ENCODE measurements around the gene JAZF1. TPM values are rescaled to one million over a fixed set of nuclear protein-coding genes. Genes with fewer than 3 reads are reported as not detected.
"Not testable (repeated sequence)": the region's sequence is repeated elsewhere in the genome, so short reads cannot be mapped to it uniquely, and the experiment has no call there.

Gene JAZF1
- total RNA-seq, 1 donor from 2014 or later: 23.2 TPM

DNA sequence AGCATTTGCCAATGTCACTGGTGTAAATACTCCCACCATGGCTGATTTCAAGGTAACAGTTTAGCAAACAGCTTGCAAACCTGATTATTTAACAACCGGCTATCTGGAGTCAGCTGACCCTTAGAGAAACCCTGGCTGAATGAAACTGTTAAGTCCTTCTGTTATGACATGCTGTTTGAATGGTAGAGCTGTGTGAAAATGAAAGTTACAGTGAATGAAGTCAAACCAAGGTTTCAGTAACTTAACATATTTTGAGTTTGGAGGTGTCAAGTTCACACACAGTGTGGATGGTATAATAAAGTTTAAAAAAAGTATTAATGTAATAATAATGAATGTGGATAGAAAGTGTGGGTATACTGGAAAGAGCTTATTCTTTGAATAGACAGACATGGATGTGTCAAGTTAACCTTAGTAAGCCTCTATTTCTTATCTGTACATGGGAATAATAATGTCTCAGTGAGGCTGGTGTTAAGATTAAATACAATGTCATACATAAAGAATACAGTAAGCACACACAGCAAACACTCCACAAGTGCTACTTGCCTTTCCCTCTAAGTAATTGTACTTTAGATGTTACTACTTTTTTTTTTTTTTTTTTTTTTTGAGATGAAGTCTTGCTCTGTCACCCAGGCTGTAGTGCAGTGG is 290.3 kb downstream of the JAZF1 start:
- DNase-seq (no peak), ATAC-seq (no peak)
- intact Hi-C loops (cut with micrococcal nuclease): no loop called here

DNA sequence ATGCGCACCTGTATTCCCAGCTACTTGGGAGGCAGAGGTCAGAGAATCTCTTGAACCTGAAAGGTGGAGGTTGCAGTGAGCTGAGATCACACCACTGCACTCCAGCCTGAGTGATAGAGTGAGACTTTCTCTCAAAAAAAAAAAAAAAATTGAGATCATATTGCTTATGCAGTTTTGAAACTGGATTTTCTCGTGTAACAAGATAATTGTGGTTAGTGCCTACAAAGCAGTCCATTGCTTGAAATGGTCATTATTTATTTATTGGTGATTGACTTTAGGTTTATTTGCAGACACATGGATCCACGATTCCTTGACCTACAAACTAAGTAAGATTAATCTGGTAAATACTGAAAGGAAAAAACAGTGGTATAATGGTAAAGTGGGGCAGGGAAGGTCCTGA is 290.8 kb downstream of the JAZF1 start:
- ATAC-seq (no peak), DNase-seq (no peak)

DNA sequence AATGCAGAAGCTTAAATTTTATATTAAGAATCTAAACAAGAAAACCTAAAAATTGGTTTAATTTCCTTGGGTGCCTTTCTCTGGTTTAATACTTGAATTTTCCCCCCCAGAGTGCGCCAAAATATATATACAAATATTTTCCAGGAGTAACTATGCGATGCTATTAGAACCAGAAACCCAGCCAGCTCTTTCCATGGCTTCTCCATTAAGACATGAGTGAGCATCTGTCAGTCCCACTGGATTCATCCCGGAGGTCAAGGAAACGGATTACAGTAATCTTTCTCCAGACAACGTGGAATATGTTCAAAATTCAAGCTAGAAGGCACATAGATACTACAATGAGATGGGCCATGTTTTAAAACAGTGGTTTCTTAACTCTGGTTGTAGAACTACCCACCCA is 291.9 kb downstream of the JAZF1 start:
- DNase-seq (no peak), ATAC-seq (no peak)
- intact Hi-C loops (cut with micrococcal nuclease): no loop called here

More for the DNA sequence above, 290.8 kb downstream of the JAZF1 start:
- intact Hi-C loops (cut with micrococcal nuclease): no loop called here

DNA sequence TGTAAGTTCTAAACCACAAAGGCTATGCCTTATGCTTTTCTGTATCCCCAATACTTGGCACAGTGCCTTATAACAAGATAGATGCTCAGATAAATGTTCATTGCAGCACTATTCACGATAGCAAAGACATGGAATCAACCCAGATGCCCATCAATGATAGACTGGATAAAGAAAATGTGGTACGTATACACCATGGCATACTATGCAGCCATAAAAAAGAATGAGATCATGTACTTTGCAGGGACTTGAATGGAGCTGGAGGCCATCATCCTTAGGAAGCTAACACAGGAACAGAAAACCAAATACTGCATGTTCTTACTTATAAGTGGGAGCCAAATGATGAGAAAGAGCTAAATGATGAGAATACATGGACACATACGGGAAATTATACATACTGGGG is 293.9 kb downstream of the JAZF1 start:
- DNase-seq; intact Hi-C loops (cut with micrococcal nuclease); ATAC-seq: not testable (repeated sequence)

DNA sequence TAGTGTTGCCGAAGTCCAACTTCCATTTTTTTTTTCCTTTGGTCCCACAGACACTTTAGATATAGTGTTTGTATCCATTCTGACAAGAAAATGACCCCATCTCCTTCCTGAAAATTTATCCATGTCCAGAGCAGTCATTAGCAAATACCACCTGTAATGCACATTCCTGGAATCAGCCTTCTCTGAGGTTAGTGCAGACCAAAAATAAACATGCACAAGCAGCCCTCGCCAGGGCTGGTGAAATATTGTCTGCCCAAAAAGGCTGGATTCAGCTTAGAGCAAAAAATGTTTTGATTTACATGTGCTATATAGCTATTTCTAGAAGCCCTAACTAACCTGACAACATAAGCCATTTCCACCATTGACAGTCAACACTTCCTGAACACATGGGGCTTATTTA is 294.9 kb downstream of the JAZF1 start:
- DNase-seq (no peak), ATAC-seq (no peak)
- intact Hi-C loops (cut with micrococcal nuclease): no loop called here

DNA sequence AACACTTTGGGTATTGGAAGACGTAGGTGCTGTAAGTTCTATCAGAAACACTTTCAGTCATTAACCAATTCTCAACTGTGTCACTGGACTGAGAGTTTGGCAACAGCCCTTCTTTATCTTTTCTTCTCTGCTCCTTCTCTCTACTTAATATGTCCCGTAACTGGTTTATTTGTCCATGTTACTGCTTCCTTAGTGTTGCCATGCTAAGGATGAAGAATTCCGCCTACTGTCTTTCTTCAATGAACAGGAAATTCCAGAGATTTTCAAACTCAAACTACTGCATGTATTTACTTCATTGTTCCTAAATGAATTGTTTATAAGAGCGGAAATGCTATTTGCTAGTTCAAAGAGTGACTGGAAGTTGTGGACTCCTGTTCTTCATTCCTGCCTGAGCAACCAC is 296.9 kb downstream of the JAZF1 start:
- DNase-seq: no peak
- intact Hi-C loops (cut with micrococcal nuclease): no loop called here
- ATAC-seq: no peak

DNA sequence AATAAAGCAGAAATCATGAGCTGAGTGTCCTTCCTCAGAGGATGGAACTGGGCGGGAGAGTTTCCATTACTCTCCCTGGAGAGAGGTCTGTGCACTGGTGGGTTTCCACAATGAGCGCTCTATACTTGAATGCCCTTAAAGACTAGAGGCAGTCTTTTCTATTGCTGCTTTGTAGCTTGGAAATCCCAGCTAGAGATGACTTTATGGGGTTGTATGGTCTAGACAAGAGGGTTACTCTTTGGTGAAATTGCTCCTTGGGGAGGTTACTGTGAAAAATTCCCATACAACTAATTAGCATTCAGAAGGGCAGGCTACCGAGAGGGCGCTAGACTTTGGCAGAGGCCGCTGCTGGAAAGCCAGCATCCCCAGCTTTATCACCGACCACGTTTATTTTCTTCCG is 303.8 kb downstream of the JAZF1 start:
- ATAC-seq: no peak
- no peak for DNase-seq
- intact Hi-C loops (cut with micrococcal nuclease): no loop called here

DNA sequence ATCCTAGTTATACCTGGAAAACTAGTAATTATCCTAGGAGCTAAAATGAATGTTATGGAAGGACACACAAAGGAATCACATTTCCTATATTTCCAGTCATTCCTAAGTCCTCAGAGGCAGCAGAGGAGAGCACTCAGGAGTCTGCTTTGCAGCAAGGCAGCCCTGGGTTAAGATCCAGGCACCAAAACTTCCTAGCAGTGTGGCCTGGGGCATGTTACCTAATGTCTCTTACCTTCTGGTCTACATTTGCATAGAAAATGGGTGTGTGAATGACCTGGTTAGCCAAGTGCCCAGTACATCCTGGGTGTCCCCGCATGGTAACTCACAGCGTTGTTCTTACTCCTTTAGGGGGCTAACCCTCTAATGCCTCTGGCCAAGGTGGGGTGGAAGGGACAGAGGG is 304.8 kb downstream of the JAZF1 start:
- no peak for ATAC-seq
- DNase-seq: no peak
- intact Hi-C loops (cut with micrococcal nuclease): no loop called here

DNA sequence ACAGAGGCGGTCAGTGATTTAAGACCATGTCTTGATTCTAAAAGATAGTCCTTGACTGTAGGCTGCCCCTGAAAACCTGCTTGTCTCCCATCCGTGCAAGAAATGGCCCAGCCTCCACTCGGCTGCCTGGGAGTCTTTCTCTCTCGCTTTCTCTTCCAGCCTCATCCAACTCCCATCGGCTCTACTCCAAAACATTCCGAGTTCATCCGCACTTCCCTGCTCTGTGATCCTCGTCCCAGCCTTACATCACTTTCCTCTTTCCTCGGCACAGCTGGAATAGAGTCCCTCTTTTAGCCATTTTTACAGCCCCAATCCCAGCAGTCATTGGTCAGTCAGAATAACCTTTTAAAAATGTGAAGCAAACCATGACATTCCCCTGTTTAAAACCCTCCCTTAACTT is 305.5 kb downstream of the JAZF1 start:
- DNase-seq (no peak), ATAC-seq (no peak)
- intact Hi-C loops (cut with micrococcal nuclease): no loop called here

DNA sequence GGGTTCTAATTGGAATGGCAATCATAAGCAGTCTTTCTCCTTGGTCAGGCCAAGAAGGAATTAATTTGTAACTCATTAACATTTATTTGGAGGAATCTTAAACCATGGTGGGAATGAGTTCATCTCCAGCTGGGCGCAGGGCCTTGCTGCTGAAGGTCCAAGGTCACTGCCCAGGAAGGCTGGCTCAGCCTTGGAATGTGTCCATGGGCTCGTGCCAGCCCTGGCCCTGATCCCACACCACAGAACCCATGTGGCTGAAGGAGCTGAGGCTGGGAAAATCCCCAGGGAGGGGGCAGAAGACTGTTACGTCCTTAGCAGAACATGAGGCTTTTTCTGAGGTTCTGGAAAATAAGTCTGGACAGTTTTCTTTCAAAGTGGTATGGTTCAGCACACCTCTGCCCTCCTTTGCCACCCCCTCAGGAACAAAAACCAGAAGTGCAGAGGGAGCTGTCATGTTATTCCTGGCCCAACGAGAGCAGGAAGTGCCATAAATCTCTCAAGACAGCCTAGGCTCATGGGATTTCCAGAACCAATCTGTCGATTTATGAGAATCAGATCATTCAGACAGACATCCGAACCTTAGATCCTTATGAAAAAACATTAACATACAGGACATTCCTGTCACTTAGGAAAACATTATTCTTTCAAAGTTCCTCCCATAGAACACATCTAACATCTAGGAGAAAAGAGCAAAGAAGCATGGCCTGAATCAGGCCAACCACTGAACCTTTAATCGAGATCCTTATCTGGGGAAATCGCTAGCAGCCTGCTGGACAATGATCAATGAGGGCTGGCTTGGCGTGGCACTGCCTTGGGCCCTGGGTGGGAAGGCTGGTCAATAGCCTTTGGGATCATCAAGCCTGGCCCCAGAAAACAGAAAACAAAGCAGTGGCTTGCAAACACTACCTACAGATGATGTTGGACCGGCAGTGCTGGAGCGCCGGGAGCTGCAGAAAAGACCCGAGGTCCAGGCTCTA is 306.3 kb downstream of the JAZF1 start:
- peak; percentile 75 for DNase-seq
- intact Hi-C loops (cut with micrococcal nuclease): no loop called here
- ATAC-seq: peak; percentile 92

DNA sequence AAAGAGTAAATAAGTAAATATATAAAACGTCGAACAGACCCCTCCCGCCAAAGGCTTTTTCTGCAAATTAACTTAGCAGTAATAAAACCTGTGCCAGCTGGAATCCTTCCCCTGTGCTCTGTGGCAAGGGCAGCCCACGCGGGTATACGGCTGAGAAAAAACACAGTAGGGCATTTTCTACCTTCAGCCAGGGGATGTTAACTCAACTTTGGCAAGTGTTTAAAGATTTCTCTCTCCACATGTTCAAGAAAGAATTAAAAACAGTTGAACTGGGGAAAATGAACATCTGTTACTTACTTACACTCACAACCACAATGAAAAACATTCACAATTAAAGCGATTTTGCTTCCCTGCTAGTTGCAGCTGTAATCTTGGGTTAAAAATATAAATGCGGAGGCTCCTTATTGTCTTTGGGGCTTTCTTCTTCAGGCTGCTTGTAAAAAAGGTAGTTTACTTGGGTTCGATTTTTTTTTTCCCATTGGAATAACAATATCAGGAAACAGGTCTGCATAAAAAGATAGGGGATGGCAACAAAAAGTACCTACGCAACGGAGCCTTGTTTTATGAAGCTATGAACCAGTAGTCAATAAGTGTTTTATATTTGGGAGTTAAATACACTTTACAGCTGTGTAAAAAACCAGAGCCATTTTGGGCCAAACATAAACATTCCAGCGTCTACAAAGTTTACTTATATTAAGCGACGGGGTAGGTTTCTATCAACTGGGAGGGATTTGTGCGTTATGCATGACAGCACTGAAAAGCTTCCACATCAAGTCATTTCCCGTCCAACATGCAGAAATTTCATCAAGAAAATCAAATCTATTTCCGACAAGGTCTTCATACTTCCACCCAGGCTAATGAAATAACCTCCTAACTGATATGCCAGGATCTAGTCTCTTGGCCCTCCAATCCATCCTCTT is 308.0 kb downstream of the JAZF1 start:
- intact Hi-C loops (cut with micrococcal nuclease): no loop called here
- ATAC-seq: no peak

DNA sequence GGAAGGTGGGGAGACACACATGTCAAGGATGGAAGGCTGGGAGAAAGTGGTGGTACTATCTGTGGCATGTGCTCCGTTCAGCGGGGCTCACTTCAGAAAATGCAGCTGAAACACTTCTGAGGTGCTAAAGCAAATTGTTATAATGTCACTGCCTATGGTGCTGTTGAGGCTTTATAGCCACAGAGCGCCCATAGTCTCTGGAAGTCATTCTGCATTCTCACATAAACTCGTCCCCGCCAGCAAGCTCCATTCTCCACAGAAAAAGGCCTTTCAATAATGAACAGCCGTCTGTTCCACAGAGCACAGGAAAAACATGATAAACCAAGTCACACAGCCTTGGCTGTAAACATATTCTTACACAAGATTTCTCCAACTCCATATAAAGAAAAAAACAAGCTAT is 308.7 kb downstream of the JAZF1 start:
- intact Hi-C loops (cut with micrococcal nuclease): no loop called here
- DNase-seq (no peak), ATAC-seq (no peak)

More for the DNA sequence above, 308.0 kb downstream of the JAZF1 start:
- DNase-seq: no peak

DNA sequence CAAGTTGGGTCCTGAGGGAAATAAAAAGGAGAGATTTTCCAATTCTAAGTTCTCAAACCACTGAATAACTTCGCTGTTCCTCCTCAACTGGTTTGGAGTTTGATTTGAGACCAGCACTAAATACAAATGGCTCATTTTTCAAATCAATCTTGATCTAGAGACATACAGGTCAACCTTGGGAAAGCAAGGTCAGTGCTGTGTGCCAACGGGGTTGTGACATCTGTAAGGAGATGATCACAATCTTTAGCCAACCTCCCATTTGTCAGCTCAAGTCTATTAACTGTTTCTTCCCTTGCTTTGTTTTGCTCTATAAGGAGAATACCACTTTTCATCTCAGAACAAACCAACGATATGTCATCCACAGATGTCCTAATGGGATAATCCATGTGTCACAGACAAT is 309.5 kb downstream of the JAZF1 start:
- DNase-seq (no peak), ATAC-seq (no peak)
- intact Hi-C loops (cut with micrococcal nuclease): no loop called here

DNA sequence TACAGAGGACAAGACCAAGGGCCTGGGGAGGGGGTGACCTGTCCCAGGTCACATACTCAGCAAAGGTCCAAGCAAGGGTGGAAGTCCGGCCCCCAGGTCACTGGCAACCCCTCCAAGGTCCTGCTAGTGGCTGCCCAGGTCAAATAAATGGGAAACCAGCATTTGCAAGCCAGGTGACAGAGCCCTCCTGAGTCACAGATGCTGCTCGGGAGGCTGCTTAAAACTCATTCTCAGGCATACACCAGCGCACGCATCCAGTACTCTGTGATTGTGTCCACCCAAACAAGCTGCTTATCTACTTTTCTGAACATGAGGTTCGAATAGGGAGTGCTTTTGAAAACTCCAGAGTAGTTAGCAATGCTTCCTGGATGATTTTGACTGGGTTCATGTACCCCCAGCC is 310.0 kb downstream of the JAZF1 start:
- DNase-seq: no peak
- ATAC-seq: no peak
- intact Hi-C loops (cut with micrococcal nuclease): no loop called here

DNA sequence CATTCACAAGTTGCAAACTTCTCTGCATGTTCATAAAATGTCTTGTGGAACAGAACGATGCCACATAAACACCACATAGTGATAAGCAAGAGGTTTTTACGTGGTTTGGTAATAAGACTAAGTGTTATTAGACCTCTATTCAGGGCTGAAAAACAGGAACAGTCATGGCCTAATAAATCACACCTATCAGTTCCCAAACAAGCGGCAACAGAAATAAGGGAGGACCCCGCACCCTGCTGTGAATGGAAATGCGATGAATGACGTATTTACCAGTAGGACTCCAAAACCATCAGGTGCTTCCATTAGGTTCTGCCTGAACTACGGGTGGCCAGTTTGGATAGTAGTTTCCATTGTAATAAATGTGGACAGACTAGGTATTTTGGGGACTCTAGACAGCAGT is 311.5 kb downstream of the JAZF1 start:
- intact Hi-C loops (cut with micrococcal nuclease): no loop called here
- ATAC-seq (no peak), DNase-seq (no peak)

DNA sequence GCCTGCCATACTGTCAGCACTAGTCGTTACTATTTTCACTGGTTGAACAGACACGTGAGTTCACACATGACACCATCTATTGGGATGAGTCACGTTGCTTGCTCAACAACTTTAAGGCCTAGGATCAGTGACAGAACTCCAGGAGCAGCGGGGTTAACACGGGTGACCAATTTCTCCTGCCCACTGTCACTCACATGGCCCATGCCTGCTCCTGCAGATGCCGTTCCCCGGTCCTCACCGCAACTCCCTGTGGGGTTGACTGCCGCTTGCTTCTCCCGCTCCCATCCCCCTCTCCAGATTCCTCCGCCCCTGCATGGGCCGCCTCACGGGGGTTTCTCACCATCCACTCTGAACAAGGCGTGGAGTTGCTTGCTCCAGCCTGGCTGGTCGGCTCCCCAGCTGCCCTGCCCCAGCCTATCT is 312.5 kb downstream of the JAZF1 start:
- no peak for ATAC-seq
- no peak for DNase-seq
- intact Hi-C loops (cut with micrococcal nuclease): no loop called here

DNA sequence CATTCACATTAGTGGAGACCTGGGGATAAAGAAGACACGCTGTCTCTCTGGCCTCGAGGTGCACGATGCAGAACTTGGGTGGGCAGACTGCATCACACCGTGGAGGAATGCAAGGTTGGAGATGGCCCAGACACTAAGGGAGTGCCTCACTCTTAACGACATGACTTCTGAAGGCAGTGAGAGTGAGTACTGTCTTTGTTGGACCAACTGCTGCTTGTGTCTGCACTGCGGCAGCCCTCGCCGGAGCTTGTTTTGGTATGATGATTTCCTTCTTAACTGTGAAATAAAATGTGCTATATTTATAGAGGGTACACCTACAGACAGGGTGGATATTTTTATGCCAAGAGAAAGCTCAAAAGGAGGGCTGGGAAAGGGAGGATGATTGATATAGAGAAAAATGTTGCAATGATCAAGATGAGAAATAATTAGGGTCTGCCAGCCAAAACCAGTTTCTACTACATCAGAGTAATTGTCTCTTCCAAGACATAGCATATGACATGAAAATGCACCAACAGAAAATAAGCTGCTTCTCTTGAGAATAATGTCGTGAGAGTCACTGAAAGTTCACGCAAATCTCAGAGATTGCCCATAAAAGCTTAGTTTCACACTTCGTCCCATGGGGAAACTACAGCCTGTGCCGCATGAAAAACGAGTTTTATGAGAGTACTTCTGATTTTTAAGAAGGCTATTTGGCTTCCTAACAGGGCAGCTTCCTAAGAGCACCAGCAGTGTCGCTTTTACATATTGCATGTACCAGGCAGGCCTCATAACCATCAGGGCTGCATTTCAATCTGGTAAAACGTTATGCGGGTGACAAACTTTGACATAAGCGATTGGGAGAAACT is 313.5 kb downstream of the JAZF1 start:
- ATAC-seq (no peak), DNase-seq (no peak)
- intact Hi-C loops (cut with micrococcal nuclease): no loop called here

DNA sequence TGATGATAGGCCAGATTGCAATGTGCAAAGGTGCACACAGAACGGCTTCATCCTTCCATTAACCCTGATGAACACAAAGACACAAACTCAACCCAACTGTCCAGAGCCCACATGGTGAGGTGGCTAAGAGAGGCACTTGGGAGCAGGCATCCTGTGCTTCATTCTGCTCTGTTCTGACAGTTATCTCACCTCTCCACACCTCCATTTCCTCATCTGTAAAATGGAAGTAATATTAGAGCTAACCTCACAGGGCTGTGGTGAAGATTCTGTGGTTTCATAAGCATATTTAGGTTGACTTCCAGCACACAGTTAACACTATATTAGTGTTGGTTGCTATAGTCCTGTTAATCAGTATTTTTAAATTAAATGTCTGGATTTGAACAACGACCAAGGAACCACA is 314.3 kb downstream of the JAZF1 start:
- intact Hi-C loops (cut with micrococcal nuclease): no loop called here
- no peak for DNase-seq
- ATAC-seq: no peak

DNA sequence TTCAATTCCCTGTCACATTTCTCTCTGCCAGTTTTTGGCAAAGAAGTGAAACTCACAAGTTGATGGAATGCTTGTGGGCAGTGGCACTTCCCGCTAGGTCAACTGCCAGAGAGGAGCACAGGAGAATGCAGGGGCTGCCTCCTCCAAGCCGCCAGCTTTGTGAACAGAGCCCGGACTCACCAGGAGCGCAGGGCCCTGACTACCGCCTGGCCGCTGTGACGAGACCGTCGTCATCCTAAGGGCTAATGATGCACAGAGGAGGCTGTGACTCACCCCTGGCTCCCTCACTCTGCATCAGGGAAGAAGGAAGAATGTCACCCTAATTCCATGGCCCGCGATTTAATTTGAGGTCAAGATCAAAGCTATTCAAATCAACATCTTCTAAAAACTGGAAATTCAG is 316.7 kb downstream of the JAZF1 start:
- DNase-seq: no peak
- intact Hi-C loops (cut with micrococcal nuclease): no loop called here
- no peak for ATAC-seq
